IMR-90 (cell line): ENCODE measurements around the gene MTNR1B. TPM values are rescaled to one million over a fixed set of nuclear protein-coding genes. Genes with fewer than 3 reads are reported as not detected.
A peak's percentile ranks its signal among the peaks of the same experiment; 100 is the strongest.

ENCODE experiments used
- ATAC-seq: fragments of 200-7000 bp; cut with Tn5 transposase; 2 replicates; pipeline ENCODE4 v1.9.1; 2020; ENCODE audit warnings: low read depth, mild to moderate bottlenecking, moderate library complexity
- BruUV-seq: library from RNA; stranded (reverse); fragments of 400-500 nt; replicated peaks from 2 replicates; lab custom pipeline; 2021; lab: Mats Ljungman, UMichigan
- CTCF ChIA-PET: fragments of 300-600 bp; formaldehyde crosslinking; extraction: SDS; loops from one replicate; lab custom pipeline; 2021; ENCODE audit warnings: antibody characterized with exemption; lab: Yijun Ruan, JAX
- POLR2A ChIA-PET: fragments of 300-600 bp; sonication (Branson Sonifier 250); formaldehyde crosslinking; loops from one replicate; lab custom pipeline; 2022; ENCODE audit warnings: antibody characterized with exemption; ENCODE audit not compliant: unreplicated experiment; lab: Charles Lee
- DNase-seq: peaks from one replicate; pipeline ENCODE4 v3.0.0; 2013
- H2AFZ ChIP-seq: replicated peaks from 2 replicates; pipeline ENCODE3; 2013; ENCODE audit warnings: low read length, mild to moderate bottlenecking; ENCODE audit not compliant: poor library complexity
- H2AK5ac ChIP-seq: 2 replicates; pipeline ENCODE4 v1.6.1; 2013; ENCODE audit warnings: low read depth, low read length, inconsistent platforms
- H2AK9ac ChIP-seq: replicated peaks from 2 replicates; pipeline ENCODE3; 2013; ENCODE audit warnings: mild to moderate bottlenecking, low read depth, low read length, moderate library complexity; ENCODE audit not compliant: poor library complexity
- H2BK120ac ChIP-seq: 2 replicates; pipeline ENCODE4 v1.6.1; 2013; ENCODE audit warnings: low read depth, low read length, inconsistent platforms
- H2BK15ac ChIP-seq: 3 replicates; pipeline ENCODE4 v1.6.1; 2013; ENCODE audit warnings: low read depth, low read length, inconsistent platforms
- H2BK20ac ChIP-seq: 2 replicates; pipeline ENCODE4 v1.6.1; 2013; ENCODE audit warnings: low read depth, mild to moderate bottlenecking, inconsistent platforms, low read length, moderate library complexity
- H2BK5ac ChIP-seq: 2 replicates; pipeline ENCODE4 v1.6.1; 2013; ENCODE audit warnings: mild to moderate bottlenecking, low read depth, low read length, inconsistent platforms; ENCODE audit not compliant: poor library complexity, severe bottlenecking
- H3K14ac ChIP-seq: replicated peaks from 2 replicates; pipeline ENCODE4 v1.6.1; 2013; ENCODE audit warnings: low read depth, low read length, inconsistent platforms
- H3K18ac ChIP-seq: 2 replicates; pipeline ENCODE4 v1.6.1; 2013; ENCODE audit warnings: low read depth, low read length, control low read depth
- H3K23ac ChIP-seq: 2 replicates; pipeline ENCODE4 v1.6.1; 2013; ENCODE audit warnings: low read depth, low read length, inconsistent platforms
- H3K27ac ChIP-seq: 2 replicates; pipeline ENCODE4 v1.5.1; 2013; ENCODE audit warnings: mild to moderate bottlenecking, control low read depth, low read length; ENCODE audit not compliant: insufficient read depth
- H3K27me3 ChIP-seq: 2 replicates; pipeline ENCODE4 v1.6.1; 2013; ENCODE audit warnings: low read length; ENCODE audit not compliant: control insufficient read depth, insufficient read depth
- H3K36me3 ChIP-seq: 2 replicates; pipeline ENCODE4 v1.6.1; 2013; ENCODE audit warnings: low read length, mixed read lengths; ENCODE audit not compliant: control insufficient read depth, insufficient read depth
- H3K4ac ChIP-seq: 2 replicates; pipeline ENCODE4 v1.6.1; 2013; ENCODE audit warnings: low read depth, low read length, inconsistent platforms
- H3K4me1 ChIP-seq: 2 replicates; pipeline ENCODE4 v1.6.1; 2013; ENCODE audit warnings: low read length, mixed read lengths; ENCODE audit not compliant: control insufficient read depth, insufficient read depth
- H3K4me2 ChIP-seq: 2 replicates; pipeline ENCODE4 v1.6.1; 2013; ENCODE audit warnings: low read depth, mild to moderate bottlenecking, control low read depth, low read length, moderate library complexity
- H3K4me3 ChIP-seq: 2 replicates; pipeline ENCODE4 v1.5.1; 2013; ENCODE audit warnings: low read depth, mild to moderate bottlenecking, control low read depth, low read length, moderate library complexity; ENCODE audit not compliant: insufficient read depth
- H3K56ac ChIP-seq: 2 replicates; pipeline ENCODE4 v1.6.1; 2013; ENCODE audit warnings: low read length, inconsistent platforms; ENCODE audit not compliant: insufficient read depth; ENCODE audit errors: extremely low read depth
- H3K79me1 ChIP-seq, 2 experiments: 2 replicates each; pipeline ENCODE4 v1.6.1; 2013; ENCODE audit warnings: low read length in 2 of 2, inconsistent platforms in 1 of 2, low read depth in 1 of 2
- H3K9ac ChIP-seq: 2 replicates; pipeline ENCODE4 v1.6.1; 2013; ENCODE audit warnings: low read depth, low read length, control low read depth
- H3K9me1 ChIP-seq: 2 replicates; pipeline ENCODE4 v1.6.1; 2013; ENCODE audit warnings: low read length, inconsistent platforms; ENCODE audit not compliant: insufficient read depth
- H3K9me3 ChIP-seq: 2 replicates; pipeline ENCODE4 v1.6.1; 2013; ENCODE audit warnings: low read length; ENCODE audit not compliant: control insufficient read depth, insufficient read depth
- H4K20me1 ChIP-seq: 2 replicates; pipeline ENCODE4 v1.6.1; 2013; ENCODE audit warnings: low read length, inconsistent platforms; ENCODE audit not compliant: insufficient read depth
- H4K5ac ChIP-seq: 2 replicates; pipeline ENCODE4 v1.6.1; 2013; ENCODE audit warnings: mild to moderate bottlenecking, low read depth, low read length, control low read depth
- H4K8ac ChIP-seq, 2 experiments: 2 replicates each; pipeline ENCODE4 v1.6.1; 2013; ENCODE audit warnings: low read depth in 2 of 2, low read length in 2 of 2, control low read depth in 1 of 2, inconsistent platforms in 1 of 2
- H4K91ac ChIP-seq: 2 replicates; pipeline ENCODE4 v1.6.1; 2013; ENCODE audit warnings: low read depth, low read length, inconsistent platforms; ENCODE audit not compliant: insufficient read depth
- CHD1 ChIP-seq: IDR thresholded peaks from 2 replicates; pipeline ENCODE4 v1.6.1; 2012; ENCODE audit warnings: low read depth, low read length, improper control_type of control experiment
- MAFK ChIP-seq: IDR thresholded peaks from 2 replicates; pipeline ENCODE4 v1.6.1; 2012; ENCODE audit warnings: low read depth, low read length, improper control_type of control experiment
- MXI1 ChIP-seq: IDR thresholded peaks from 2 replicates; pipeline ENCODE4 v1.6.1; 2012; ENCODE audit warnings: low read depth, mild to moderate bottlenecking, low read length, moderate library complexity, borderline replicate concordance
- POLR2A ChIP-seq: IDR thresholded peaks from 2 replicates; pipeline ENCODE4 v1.6.1; 2012; ENCODE audit warnings: mild to moderate bottlenecking, low read depth, low read length
- RCOR1 ChIP-seq: IDR thresholded peaks from 2 replicates; pipeline ENCODE4 v1.6.1; 2012; ENCODE audit warnings: mild to moderate bottlenecking, low read length, improper control_type of control experiment; ENCODE audit not compliant: insufficient replicate concordance
- RFX5 ChIP-seq: IDR thresholded peaks from 2 replicates; pipeline ENCODE4 v1.8.0; 2012; ENCODE audit warnings: low read depth, mild to moderate bottlenecking, low read length, moderate library complexity
- WGBS, 2 experiments: methylation state at CpG; one replicate each; pipeline versions ENCODE4 v1.1.5 to v1.1.7; 2013; ENCODE audit warnings: missing lambda C conversion rate in 2 of 2; ENCODE audit not compliant: insufficient read length in 1 of 2; ENCODE audit errors: extremely low coverage in 2 of 2; 5-methylcytosine and 5-hydroxymethylcytosine counted together
- dilution Hi-C: fragments of 300-500 bp; cut with HindIII; formaldehyde crosslinking; loops from one replicate; pipeline ENCODE4 v1.14.3; 2018; ENCODE audit warnings: low sequenced_read_pairs; ENCODE audit not compliant: unreplicated experiment
- in situ Hi-C: fragments of 300-500 bp; cut with MboI; formaldehyde crosslinking; loops from 3 replicates; pipeline ENCODE4 v1.14.3; 2019; ENCODE audit warnings: low sequenced_read_pairs, inconsistent platforms, mixed read lengths
- intact Hi-C: fragments of 100-400 bp; cut with micrococcal nuclease; formaldehyde crosslinking; loops from 2 replicates; pipeline ENCODE4 v1.10.0; 2022
- polyA plus RNA-seq, 3 experiments: library from polyadenylated mRNA; depleted of rRNA; stranded (reverse); fragments of >200 nt; gene quantifications; 2 replicates each; pipeline ENCODE4 v1.2.3, GENCODE V29; 2012; ENCODE audit warnings: low replicate concordance in 1 of 3
- total RNA-seq: library from RNA; depleted of rRNA; stranded (reverse); fragments of >200 nt; gene quantifications from 2 replicates; pipeline ENCODE4 v1.2.3, GENCODE V29; 2012

MTNR1B gene
- total and polyA plus RNA-seq, 2 of the 4 experiments (the other 2 are of a cell fraction), result under 0.01 to 0.07 TPM

- no peaks in the 10 kb centered on the region for H4K20me1 ChIP-seq
- WGBS, 2 experiments, result no CpG with 5 or more reads among the region's 1 CpG
- H3K18ac ChIP-seq, result no peak overlapping the region
- no peak overlapping the region for H3K14ac ChIP-seq
- peaks cover 2% of the 10 kb centered on the region; the same call in 1 of the 2 replicates for H3K9me3 ChIP-seq
- CTCF ChIA-PET, result no interaction called here
- no peaks in the 10 kb centered on the region for H3K27me3 ChIP-seq
- TF ChIP-seq POLR2A (no peak), MAFK (no peak), CHD1 (no peak), RFX5 (no peak), MXI1 (no peak), RCOR1 (no peak)
- no peak overlapping the region for H4K91ac ChIP-seq
- 0 out of 2 replicates have a peak overlapping the region, but pooled peaks have one; percentile 40 for H2AK5ac ChIP-seq
- no peak overlapping the region for H3K27ac ChIP-seq
- H3K56ac ChIP-seq, result no peak overlapping the region
- H3K36me3 ChIP-seq, result no peaks in the 10 kb centered on the region
- H3K9me1 ChIP-seq, result peaks cover 4% of the 10 kb centered on the region; the same call in 1 of the 2 replicates
- H2AFZ ChIP-seq, result no peak overlapping the region
- no peak overlapping the region for H3K4me3 ChIP-seq
- no peak overlapping the region for H3K4ac ChIP-seq
- dilution Hi-C loops (no loop called here), in situ Hi-C loops (loop anchor here (25.0 kb wide), 1 partner anchor 1121 kb away; the partner anchor contains the start of gene PANX1), intact Hi-C loops (no loop called here)
- no peak overlapping the region for H2AK9ac ChIP-seq
- no peak overlapping the region for H4K8ac ChIP-seq
- no peak overlapping the region for H2BK20ac ChIP-seq
- no TSS peak for BruUV-seq
- H3K9ac ChIP-seq, result no peak overlapping the region
- H3K79me1 ChIP-seq, result no peaks in the 10 kb centered on the region
- H4K5ac ChIP-seq, result no peak overlapping the region
- H3K4me2 ChIP-seq, result no peak overlapping the region
- H2BK120ac ChIP-seq, result no peak overlapping the region
- no peak overlapping the region; the same call in 2 of the 3 replicates for H2BK15ac ChIP-seq
- H2BK5ac ChIP-seq, result no peak overlapping the region
- no peak overlapping the region for H3K23ac ChIP-seq
- POLR2A ChIA-PET, result no interaction called here
- ATAC-seq (no peak), DNase-seq (no peak)
- peaks cover 14% of the 10 kb centered on the region for H3K4me1 ChIP-seq
These were observed 47.1 kb downstream of the MTNR1B start for GRCh38 chr11:93016595-93016994.
